Stomach smooth muscle (tissue), 2 donors: ENCODE results near the gene MAPK12.

Experiments used
- H3K27ac ChIP-seq: one replicate; pipeline ENCODE4 v1.7.0; 2013; ENCODE audit warnings: mild to moderate bottlenecking, low read length, inconsistent platforms
- H3K27me3 ChIP-seq, 2 donors: one replicate each; pipeline ENCODE4 v1.7.0; 2013; ENCODE audit warnings: low read length in 2 of 2; ENCODE audit not compliant: insufficient read depth in 2 of 2, control insufficient read depth in 1 of 2
- H3K36me3 ChIP-seq, 2 donors: one replicate each; pipeline ENCODE4 v1.7.0; 2013; ENCODE audit warnings: low read length in 2 of 2; ENCODE audit not compliant: control insufficient read depth in 2 of 2, insufficient read depth in 2 of 2
- H3K4me1 ChIP-seq: one replicate; pipeline ENCODE4 v1.7.0; 2013; ENCODE audit warnings: low read length; ENCODE audit not compliant: control insufficient read depth, insufficient read depth
- H3K4me3 ChIP-seq, 2 donors: one replicate each; pipeline ENCODE4 v1.7.0; 2013; ENCODE audit warnings: low read length in 2 of 2
- H3K9ac ChIP-seq, 2 donors: one replicate each; pipeline ENCODE4 v1.7.0; 2013; ENCODE audit warnings: low read length in 2 of 2, mild to moderate bottlenecking in 1 of 2
- H3K9me3 ChIP-seq, 2 donors: one replicate each; pipeline ENCODE4 v1.7.0; 2013; ENCODE audit warnings: low read length in 2 of 2; ENCODE audit not compliant: control insufficient read depth in 2 of 2
- donor health status: healthy.
- donor health status: Pancreatic carcinoma.

Gene MAPK12

DNA sequence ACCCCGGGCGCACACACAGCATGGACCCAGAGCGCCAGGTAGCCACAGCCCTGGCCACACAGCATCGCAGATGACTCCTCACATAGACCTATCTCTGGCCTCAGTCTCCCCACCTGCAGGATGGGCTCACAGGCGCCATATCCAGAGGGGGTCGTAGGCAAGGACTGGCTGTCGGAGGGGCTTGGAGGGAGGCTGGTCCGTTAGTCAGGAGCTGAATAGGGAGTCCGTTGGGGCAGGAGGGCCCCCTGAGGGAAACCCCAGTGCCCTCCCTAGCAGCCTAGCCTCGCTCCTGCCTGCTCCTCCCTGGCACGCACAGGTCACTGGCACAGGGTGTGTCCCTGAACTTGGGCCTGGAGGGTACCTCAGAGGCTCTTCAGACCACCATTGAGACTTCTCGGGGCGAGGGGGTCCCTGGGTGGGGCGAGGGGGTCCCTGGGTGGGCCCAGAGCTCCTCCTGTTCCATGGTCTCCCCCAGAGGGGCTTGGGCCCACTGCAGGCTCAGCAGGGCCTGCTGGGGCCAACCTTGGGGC lies 44.0 kb upstream of the MAPK12 start:
- Histone ChIP-seq H3K9ac (peak overlapping the region; percentile 60 to 77), H3K4me3 (peak overlapping the region; percentile 73 to 81), H3K27me3 (no peaks in the 10 kb centered on the region), H3K27ac (peak overlapping the region; percentile 91), H3K4me1 (peaks cover 77% of the 10 kb centered on the region), H3K9me3 (no peaks in the 10 kb centered on the region), H3K36me3 (no peaks in the 10 kb centered on the region)

DNA sequence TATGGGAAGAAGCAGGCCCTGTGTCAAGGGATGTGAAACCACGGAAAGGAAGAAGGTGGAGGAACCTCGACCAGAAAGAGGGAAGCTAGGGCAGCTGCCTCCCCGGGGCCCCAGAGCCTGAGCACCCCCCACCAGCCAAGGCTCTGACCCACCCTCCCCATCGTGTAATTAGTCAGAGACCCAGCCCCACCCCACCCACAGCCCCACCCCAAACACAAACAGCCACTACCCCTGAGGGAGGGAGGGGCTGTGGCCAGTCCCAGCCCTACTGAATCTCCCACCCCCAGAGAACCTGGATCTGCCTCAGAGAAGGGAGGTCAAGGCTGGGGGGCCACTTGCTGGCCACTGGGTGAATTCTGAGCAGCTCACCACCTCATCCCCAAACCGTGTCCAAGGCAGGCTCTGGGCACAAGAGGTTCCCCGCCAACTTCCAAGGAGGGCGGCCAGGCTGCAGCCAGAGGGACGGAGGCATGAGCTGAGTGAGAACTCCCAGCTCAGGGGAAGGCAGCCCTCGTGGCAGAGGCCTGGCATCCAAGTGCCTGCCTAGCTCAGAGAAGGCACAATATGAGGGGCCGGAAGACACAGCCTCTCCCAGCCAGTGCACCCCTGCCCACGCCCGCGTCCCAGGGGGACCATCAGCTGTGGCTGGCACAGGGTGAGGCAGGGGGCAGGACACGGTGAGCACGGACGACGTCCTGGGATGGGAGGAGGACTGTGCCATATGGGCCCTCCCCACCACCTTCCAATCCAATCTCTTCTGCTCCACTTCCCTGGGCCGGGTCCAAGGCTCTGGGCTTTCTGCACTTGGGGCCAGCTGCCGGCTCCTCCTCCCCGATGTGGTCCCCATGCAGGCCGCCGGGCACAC lies 43.3 kb upstream of the MAPK12 start:
- no peaks in the 10 kb centered on the region for H3K27me3 ChIP-seq
- no peaks in the 10 kb centered on the region for H3K9me3 ChIP-seq
- no peaks in the 10 kb centered on the region for H3K36me3 ChIP-seq
- H3K4me3 ChIP-seq = peak overlapping the region; percentile 73 to 81
- H3K27ac ChIP-seq = peak overlapping the region; percentile 91
- H3K4me1 ChIP-seq = peaks cover 84% of the 10 kb centered on the region
- peak overlapping the region; percentile 64 to 77 for H3K9ac ChIP-seq

DNA sequence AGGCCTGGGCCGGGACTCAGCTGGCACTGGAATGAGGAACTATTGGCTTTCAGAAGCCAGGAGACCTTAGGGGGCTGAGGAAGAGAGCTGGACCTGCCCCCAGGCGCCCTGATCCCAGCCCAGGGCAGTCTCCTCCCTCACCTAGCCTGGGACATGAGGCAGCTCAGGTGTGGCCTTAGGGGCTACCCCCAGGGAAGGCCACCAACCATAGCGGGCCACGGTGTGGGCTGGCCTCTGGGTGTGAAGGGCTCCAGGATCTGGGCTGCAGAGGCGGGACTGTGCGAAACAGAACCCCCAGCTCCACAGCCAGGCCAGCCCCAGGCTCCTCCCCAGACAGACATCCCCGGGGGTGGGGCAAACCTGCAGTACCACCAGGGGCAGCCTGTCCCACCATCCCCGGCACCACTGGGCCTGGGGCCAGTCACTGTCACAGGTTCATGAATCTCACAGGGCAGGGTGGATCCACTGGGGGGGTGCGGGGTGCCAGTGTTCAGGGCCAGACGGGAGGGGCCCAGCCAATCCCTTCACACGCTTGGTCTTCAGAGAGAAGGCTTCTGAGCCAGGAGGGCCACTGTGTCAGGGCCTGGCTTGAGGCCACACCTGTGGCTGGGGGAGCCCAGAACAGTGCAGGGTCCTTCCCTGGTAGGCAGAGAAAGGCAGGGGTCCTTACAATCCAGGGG lies 42.5 kb upstream of the MAPK12 start:
- Histone ChIP-seq H3K27ac (peak overlapping the region; percentile 91), H3K4me3 (peak overlapping the region in 1 of 2 donors; percentile 55), H3K4me1 (peaks cover 83% of the 10 kb centered on the region), H3K9me3 (no peaks in the 10 kb centered on the region), H3K9ac (peak overlapping the region; percentile 55 to 64), H3K27me3 (no peaks in the 10 kb centered on the region), H3K36me3 (no peaks in the 10 kb centered on the region)

DNA sequence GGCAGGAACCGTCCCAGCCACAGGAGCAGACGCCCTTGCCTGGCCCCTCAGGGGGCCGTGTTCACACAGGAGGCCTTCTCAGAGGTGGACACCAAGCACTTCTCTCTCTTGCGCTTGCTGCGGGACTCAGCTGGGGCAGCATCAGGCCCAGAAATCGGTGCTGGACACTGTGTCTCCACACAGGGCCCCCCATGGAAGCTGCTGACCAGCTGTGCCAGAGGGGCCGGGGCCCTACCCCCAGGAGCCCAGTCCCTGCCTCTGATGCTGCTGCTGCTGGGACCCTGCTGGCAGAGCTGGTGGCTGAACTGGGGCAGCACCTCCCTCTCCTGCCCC lies 42.0 kb upstream of the MAPK12 start:
- Histone ChIP-seq H3K27me3 (no peaks in the 10 kb centered on the region), H3K36me3 (no peaks in the 10 kb centered on the region), H3K9me3 (no peaks in the 10 kb centered on the region), H3K27ac (peak overlapping the region; percentile 91), H3K4me3 (peak overlapping the region; percentile 11 to 55), H3K4me1 (peaks cover 83% of the 10 kb centered on the region), H3K9ac (peak overlapping the region; percentile 55 to 64)

DNA sequence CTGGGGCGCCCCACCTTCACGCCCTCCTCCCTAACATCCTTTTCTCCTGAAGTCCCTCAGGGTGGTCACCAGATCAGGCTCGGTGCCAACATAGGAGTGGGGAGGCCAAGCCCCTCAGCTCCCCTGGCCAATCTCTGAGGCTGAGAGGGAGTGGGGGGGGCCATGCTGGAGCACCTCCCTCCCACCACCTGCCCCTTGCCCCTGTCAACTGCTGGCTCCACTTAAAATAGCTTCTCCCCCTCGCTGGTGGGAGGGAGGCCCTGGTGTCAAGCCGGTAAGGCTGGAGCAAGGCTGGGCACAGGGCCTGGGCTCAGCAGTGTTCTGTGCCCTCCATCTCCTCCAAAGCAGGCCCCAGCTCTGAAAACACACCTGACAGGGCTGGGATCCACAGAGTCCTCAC lies 41.1 kb upstream of the MAPK12 start:
- Histone ChIP-seq H3K27me3 (no peaks in the 10 kb centered on the region), H3K4me3 (peak overlapping the region; percentile 19 to 55), H3K27ac (peak overlapping the region; percentile 91), H3K9me3 (no peaks in the 10 kb centered on the region), H3K9ac (peak overlapping the region; percentile 45 to 51), H3K36me3 (no peaks in the 10 kb centered on the region), H3K4me1 (peaks cover 85% of the 10 kb centered on the region)

DNA sequence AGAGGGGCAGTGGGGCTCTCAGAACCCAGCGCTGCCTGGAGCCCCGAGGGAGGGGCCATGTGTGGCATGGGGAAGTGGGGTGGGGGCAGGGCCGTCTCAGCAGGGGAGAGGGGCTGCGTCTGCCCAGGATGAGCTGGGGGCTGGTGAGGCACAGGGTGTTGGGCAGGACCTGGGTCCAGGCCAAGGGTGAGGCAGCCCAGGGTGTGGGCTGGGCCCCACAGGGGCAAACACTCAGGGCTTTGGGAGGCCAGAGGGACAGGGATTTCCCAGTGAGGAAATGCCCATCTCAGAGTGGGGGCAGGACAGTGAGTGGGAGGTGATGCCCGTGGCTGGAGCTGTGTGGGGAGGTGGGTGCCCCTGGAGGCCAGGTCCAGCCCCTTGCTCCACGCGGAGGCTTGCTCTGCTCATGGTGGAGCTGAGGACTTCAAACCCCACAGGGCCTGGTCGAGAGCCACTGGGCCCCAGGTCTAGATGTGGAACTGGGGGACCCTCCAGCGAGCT lies 40.6 kb upstream of the MAPK12 start:
- Histone ChIP-seq H3K27ac (peak overlapping the region; percentile 91), H3K27me3 (no peaks in the 10 kb centered on the region), H3K9me3 (no peaks in the 10 kb centered on the region), H3K36me3 (no peaks in the 10 kb centered on the region), H3K4me1 (peaks cover 90% of the 10 kb centered on the region), H3K4me3 (peak overlapping the region in 1 of 2 donors; percentile 55), H3K9ac (peak overlapping the region; percentile 29 to 45)

DNA sequence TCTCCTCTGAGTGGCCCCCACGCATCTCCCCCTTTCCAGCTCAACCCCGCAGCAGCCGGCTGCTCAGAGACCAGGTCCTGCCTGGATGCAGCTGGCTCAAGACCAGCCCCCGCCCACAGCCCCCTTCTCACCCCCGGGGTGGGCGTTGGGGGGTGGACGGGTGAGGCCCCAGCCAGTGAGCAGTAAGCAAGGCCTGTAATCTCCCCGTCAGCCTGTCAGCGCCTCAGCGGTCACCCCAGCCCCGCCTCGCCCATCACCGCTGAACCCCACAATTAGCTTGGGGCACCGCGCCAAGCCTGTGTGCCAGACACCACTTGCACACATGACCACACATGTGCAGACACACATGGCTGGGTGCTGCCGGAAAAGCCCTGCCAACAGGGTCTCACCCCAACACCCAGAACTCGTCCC lies 40.1 kb upstream of the MAPK12 start:
- no peaks in the 10 kb centered on the region for H3K36me3 ChIP-seq
- peak overlapping the region; percentile 12 to 55 for H3K4me3 ChIP-seq
- H3K9me3 ChIP-seq = no peaks in the 10 kb centered on the region
- H3K27ac ChIP-seq = peak overlapping the region; percentile 91
- peak overlapping the region; percentile 5 to 45 for H3K9ac ChIP-seq
- no peaks in the 10 kb centered on the region for H3K27me3 ChIP-seq
- H3K4me1 ChIP-seq = peaks cover 95% of the 10 kb centered on the region

DNA sequence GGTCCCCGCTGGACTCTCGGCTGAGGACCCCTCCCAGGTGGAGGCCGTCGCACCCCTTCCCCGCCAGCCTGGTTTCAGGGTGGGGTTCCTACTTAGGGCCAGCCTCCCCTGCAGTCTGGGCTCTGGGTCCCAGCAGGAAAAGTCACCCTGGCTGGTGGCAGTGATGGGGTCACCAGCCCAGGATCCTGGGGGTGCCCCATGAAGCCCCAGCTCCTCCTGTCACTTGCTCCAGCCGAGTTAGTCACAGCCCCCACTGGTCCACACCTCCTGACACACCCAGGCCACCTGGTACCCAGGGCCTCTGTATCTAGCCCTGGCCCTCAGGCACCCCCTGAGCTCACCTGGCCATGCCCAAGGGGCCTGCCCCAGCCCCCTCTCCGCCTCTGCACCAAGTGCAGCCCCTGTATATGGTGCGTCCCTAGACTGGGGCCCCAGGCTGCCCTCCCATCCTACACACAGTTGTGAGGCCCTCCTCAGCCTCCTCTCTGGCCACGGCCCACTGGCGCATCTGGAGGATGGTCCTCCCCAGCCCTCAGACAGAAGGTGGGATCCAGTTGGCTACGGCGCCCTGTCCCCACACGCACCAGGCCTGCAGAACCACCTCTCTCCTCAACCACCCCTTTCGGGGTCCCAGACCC lies 39.3 kb upstream of the MAPK12 start:
- Histone ChIP-seq H3K9ac (peak overlapping the region in 1 of 2 donors; percentile 32), H3K4me3 (peak overlapping the region; percentile 12 to 29), H3K4me1 (peaks cover 94% of the 10 kb centered on the region), H3K27me3 (no peaks in the 10 kb centered on the region), H3K9me3 (no peaks in the 10 kb centered on the region), H3K36me3 (no peaks in the 10 kb centered on the region), H3K27ac (peak overlapping the region; percentile 91)

DNA sequence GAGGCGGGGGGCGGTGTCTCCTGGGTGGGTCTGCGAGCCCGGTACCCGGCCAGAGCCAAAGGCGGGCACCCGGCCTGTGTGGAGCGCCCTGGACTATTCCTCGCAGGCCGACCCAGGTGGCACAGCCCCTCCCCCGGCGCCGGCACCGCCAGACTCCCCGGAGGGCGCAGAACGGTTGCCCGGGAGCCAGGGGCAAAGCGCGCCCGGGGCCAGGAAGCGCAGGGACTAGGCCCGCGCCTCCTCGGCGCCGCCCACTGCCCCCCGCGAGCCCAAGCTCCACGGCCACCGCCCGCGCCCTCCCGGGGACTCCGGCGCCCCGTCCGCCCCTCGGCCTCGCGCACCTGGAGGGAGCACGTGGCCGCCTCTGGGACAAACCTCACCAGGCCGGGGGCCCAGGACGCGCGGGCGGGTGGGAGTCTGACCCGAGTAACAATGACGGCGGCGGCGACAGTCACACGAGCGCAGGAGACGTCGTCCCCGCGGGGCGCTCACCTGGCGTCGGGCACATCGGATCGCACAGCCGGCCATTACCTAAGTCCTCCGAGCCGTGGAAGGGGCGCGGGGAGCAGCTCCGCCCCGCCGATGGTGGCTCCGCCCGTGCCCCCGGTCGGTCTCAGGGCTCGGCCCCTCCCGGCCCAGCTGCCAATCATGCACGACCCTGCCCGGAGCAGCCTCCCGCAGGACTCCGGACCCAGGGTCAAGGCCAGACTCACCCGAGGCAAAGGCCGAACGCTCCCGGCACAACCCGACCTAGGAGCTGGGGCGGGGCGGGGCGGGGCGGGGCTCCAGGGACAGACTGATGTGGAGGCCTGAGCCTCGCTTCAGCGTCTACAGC lies 38.5 kb upstream of the MAPK12 start:
- no peaks in the 10 kb centered on the region for H3K36me3 ChIP-seq
- H3K4me1 ChIP-seq = peaks cover 88% of the 10 kb centered on the region
- no peak overlapping the region for H3K27ac ChIP-seq
- H3K27me3 ChIP-seq = no peaks in the 10 kb centered on the region
- no peaks in the 10 kb centered on the region for H3K9me3 ChIP-seq
- no peak overlapping the region for H3K9ac ChIP-seq
- peak overlapping the region in 1 of 2 donors; percentile 40 for H3K4me3 ChIP-seq
